MM.1S (cell line): ENCODE data around the gene PCDHA8.

Source experiments
- EZH2phosphoT487 ChIP-seq: fragments of 300-600 bp; sonication (generic); IDR thresholded peaks from 2 replicates; pipeline ENCODE4 v1.6.1; 2018; ENCODE audit warnings: antibody characterized with exemption, low read length
- TF ChIP-seq, protein P1 (sequence below): fragments of 300-600 bp; sonication (generic); IDR thresholded peaks from 2 replicates; pipeline ENCODE4 v1.5.1; 2016; ENCODE audit warnings: antibody characterized with exemption, low read length, mixed read lengths

GRCh38 chr5:140882591-140882899, 41.6 kb downstream of the PCDHA8 start:
- TF ChIP-seq, protein P1, sequence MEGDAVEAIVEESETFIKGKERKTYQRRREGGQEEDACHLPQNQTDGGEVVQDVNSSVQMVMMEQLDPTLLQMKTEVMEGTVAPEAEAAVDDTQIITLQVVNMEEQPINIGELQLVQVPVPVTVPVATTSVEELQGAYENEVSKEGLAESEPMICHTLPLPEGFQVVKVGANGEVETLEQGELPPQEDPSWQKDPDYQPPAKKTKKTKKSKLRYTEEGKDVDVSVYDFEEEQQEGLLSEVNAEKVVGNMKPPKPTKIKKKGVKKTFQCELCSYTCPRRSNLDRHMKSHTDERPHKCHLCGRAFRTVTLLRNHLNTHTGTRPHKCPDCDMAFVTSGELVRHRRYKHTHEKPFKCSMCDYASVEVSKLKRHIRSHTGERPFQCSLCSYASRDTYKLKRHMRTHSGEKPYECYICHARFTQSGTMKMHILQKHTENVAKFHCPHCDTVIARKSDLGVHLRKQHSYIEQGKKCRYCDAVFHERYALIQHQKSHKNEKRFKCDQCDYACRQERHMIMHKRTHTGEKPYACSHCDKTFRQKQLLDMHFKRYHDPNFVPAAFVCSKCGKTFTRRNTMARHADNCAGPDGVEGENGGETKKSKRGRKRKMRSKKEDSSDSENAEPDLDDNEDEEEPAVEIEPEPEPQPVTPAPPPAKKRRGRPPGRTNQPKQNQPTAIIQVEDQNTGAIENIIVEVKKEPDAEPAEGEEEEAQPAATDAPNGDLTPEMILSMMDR = no peak
- TF ChIP-seq EZH2phosphoT487 = no peak
